ENCODE results near the gene DPP9.
"Not testable (repeated sequence)": the region's sequence is repeated elsewhere in the genome, so short reads cannot be mapped to it uniquely, and the experiment has no call there.

DNA sequence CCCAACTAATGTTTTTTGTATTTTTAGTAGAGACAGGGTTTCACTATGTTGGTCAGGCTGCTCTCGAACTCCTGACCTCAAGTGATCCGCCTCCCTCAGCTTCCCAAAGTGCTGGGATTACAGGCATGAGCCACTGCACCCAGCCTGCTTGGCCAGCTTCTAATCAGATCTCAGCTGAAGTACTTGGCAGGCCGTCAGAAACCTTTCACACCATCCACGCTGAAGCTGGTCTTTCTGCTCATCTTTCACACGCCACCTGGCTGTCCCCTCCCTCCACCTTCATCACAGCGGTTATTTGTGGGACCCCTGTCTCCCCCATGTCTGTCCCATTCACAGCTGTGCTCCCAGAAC, 8.5 kb downstream of the DPP9 start:
- TF ChIP-seq, protein P1, sequence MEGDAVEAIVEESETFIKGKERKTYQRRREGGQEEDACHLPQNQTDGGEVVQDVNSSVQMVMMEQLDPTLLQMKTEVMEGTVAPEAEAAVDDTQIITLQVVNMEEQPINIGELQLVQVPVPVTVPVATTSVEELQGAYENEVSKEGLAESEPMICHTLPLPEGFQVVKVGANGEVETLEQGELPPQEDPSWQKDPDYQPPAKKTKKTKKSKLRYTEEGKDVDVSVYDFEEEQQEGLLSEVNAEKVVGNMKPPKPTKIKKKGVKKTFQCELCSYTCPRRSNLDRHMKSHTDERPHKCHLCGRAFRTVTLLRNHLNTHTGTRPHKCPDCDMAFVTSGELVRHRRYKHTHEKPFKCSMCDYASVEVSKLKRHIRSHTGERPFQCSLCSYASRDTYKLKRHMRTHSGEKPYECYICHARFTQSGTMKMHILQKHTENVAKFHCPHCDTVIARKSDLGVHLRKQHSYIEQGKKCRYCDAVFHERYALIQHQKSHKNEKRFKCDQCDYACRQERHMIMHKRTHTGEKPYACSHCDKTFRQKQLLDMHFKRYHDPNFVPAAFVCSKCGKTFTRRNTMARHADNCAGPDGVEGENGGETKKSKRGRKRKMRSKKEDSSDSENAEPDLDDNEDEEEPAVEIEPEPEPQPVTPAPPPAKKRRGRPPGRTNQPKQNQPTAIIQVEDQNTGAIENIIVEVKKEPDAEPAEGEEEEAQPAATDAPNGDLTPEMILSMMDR (conservative IDR thresholded peaks at IDR 0.05; ENCODE audit: low read depth, low read length): not testable (repeated sequence)
- not testable (repeated sequence) for TF ChIP-seq EZH2 (IDR thresholded peaks at IDR 0.05; ENCODE audit: low read length, unreplicated experiment); EZH2phosphoT487 (IDR thresholded peaks at IDR 0.05; ENCODE audit: borderline replicate concordance, low read length)
